Fibroblast of skin of back (primary cell): ENCODE data around the gene ZNF582. TPM values are rescaled to one million over a fixed set of nuclear protein-coding genes. Genes with fewer than 3 reads are reported as not detected.

Experiments used
- DNase-seq: peaks from one replicate; pipeline ENCODE4 v3.0.0-alpha.2; 2013
- polyA plus RNA-seq, 2 experiments: library from polyadenylated mRNA; unstranded; fragments of 120-200 nt; gene quantifications; one replicate each; pipeline ENCODE4 v1.2.1, GENCODE V29; 2013; ENCODE audit not compliant: insufficient read length in 2 of 2

The ZNF582 gene
- polyA plus RNA-seq (2013, experiment 1 of 2; ENCODE audit: insufficient read length): 2.2 TPM
- 1.9 TPM for polyA plus RNA-seq (2013, experiment 2 of 2; ENCODE audit: insufficient read length)

- DNase-seq: peak; percentile 98
Measured at GRCh38 chr19:56393119-56394012, at the start of gene ZNF582. TSS of gene ZNF582 (minus strand) at chr19:56393534. CDS start at chr19:56391752, 1,782 bp downstream.

GRCh38 chr19:56441206-56441792 is 48.0 kb upstream of the ZNF582 start:
- no peak for DNase-seq

- DNase-seq: no peak
Measured at GRCh38 chr19:56423985-56424353, 30.6 kb upstream of the ZNF582 start.

GRCh38 chr19:56423276-56423984 is 30.1 kb upstream of the ZNF582 start:
- DNase-seq: no peak

- DNase-seq: no peak
Measured at GRCh38 chr19:56405062-56405461, 11.7 kb upstream of the ZNF582 start.

- DNase-seq: no peak
Measured at GRCh38 chr19:56404705-56405056, 11.3 kb upstream of the ZNF582 start.

- peak; percentile 95 for DNase-seq
Measured at GRCh38 chr19:56403764-56404704, 10.7 kb upstream of the ZNF582 start, which contains the start of gene ZNF583. TSS of gene ZNF583 (plus strand) at chr19:56404332. CDS start at chr19:56407115, 2,783 bp downstream.

GRCh38 chr19:56403261-56403660 is 9.9 kb upstream of the ZNF582 start:
- DNase-seq: no peak

- no peak for DNase-seq
Measured at GRCh38 chr19:56400485-56400884, 7.2 kb upstream of the ZNF582 start.

GRCh38 chr19:56398809-56399208 is 5.5 kb upstream of the ZNF582 start:
- DNase-seq: no peak

GRCh38 chr19:56383826-56384605 is 9.3 kb downstream of the ZNF582 start:
- DNase-seq: peak; percentile 48

GRCh38 chr19:56377105-56377924 is 16.0 kb downstream of the ZNF582 start:
- DNase-seq: peak; percentile 41

GRCh38 chr19:56372281-56372680 is 21.1 kb downstream of the ZNF582 start:
- no peak for DNase-seq

- no peak for DNase-seq
Measured at GRCh38 chr19:56369886-56370676, 23.3 kb downstream of the ZNF582 start.

- DNase-seq: peak; percentile 94
Measured at GRCh38 chr19:56367829-56368711, 25.3 kb downstream of the ZNF582 start.

- no peak for DNase-seq
Measured at GRCh38 chr19:56360841-56361240, 32.5 kb downstream of the ZNF582 start.

GRCh38 chr19:56356944-56357343 is 36.4 kb downstream of the ZNF582 start:
- DNase-seq: no peak

GRCh38 chr19:56355517-56355916 is 37.8 kb downstream of the ZNF582 start:
- DNase-seq: no peak
